Measurements from ENCODE around the gene ZNF318.
"Not testable (repeated sequence)": the region's sequence is repeated elsewhere in the genome, so short reads cannot be mapped to it uniquely, and the experiment has no call there.

ZNF318 gene

GRCh38 chr6:43347444-43347843, 22.0 kb downstream of the ZNF318 start:
- H3K27ac ChIP-seq (ENCODE audit: low read length) = no peak overlapping the region
- no peaks in the 10 kb centered on the region for H3K4me1 ChIP-seq (ENCODE audit: low read length)
- no peaks in the 10 kb centered on the region for H4K20me1 ChIP-seq (ENCODE audit: insufficient read depth, low read length)
- no peak overlapping the region for H2AFZ ChIP-seq (ENCODE audit: low read length)
- TF ChIP-seq EZH2phosphoT487 (IDR thresholded peaks at IDR 0.05; ENCODE audit: low read length) (no peak), EZH2 (optimal IDR thresholded peaks at IDR 0.05; ENCODE audit: low read depth, low read length) (no peak), CTCF (IDR thresholded peaks at IDR 0.05; ENCODE audit: low read length) (no peak)
- no peak overlapping the region for H3K4me2 ChIP-seq (ENCODE audit: low read depth, low read length)
- H3K9me3 ChIP-seq (replicated peaks; ENCODE audit: insufficient read depth, low read length) = no peaks in the 10 kb centered on the region
- no peak overlapping the region for H3K9ac ChIP-seq (ENCODE audit: low read length)
- H3F3A ChIP-seq (ENCODE audit: insufficient read depth, low read length) = no peaks in the 10 kb centered on the region
- H3K27me3 ChIP-seq (replicated peaks; ENCODE audit: insufficient read depth, low read length) = no peaks in the 10 kb centered on the region
- no peaks in the 10 kb centered on the region for H3K9me2 ChIP-seq (replicated peaks; ENCODE audit: insufficient read depth, low read length)
- H3K36me3 ChIP-seq (replicated peaks; ENCODE audit: insufficient read depth, low read length) = no peaks in the 10 kb centered on the region
- DNase-seq = no peak
- H3K4me3 ChIP-seq (ENCODE audit: low read length) = no peak overlapping the region
- no peaks in the 10 kb centered on the region for H3K79me2 ChIP-seq (ENCODE audit: low read length)

GRCh38 chr6:43347021-43347420, 22.4 kb downstream of the ZNF318 start:
- H3K27ac ChIP-seq (ENCODE audit: low read length) = no peak overlapping the region
- H3K9me3 ChIP-seq (replicated peaks; ENCODE audit: insufficient read depth, low read length) = no peaks in the 10 kb centered on the region
- H3K4me3 ChIP-seq (ENCODE audit: low read length) = no peak overlapping the region
- H3K27me3 ChIP-seq (replicated peaks; ENCODE audit: insufficient read depth, low read length) = no peaks in the 10 kb centered on the region
- H3K9ac ChIP-seq (ENCODE audit: low read length) = no peak overlapping the region
- no peaks in the 10 kb centered on the region for H4K20me1 ChIP-seq (ENCODE audit: insufficient read depth, low read length)
- H3K4me1 ChIP-seq (ENCODE audit: low read length) = no peaks in the 10 kb centered on the region
- TF ChIP-seq CTCF (IDR thresholded peaks at IDR 0.05; ENCODE audit: low read length) (no peak), EZH2phosphoT487 (IDR thresholded peaks at IDR 0.05; ENCODE audit: low read length) (no peak), EZH2 (optimal IDR thresholded peaks at IDR 0.05; ENCODE audit: low read depth, low read length) (no peak)
- H3K79me2 ChIP-seq (ENCODE audit: low read length) = no peaks in the 10 kb centered on the region
- no peak overlapping the region for H2AFZ ChIP-seq (ENCODE audit: low read length)
- no peak for DNase-seq
- no peak overlapping the region for H3K4me2 ChIP-seq (ENCODE audit: low read depth, low read length)
- H3F3A ChIP-seq (ENCODE audit: insufficient read depth, low read length) = no peaks in the 10 kb centered on the region
- no peaks in the 10 kb centered on the region for H3K36me3 ChIP-seq (replicated peaks; ENCODE audit: insufficient read depth, low read length)
- H3K9me2 ChIP-seq (replicated peaks; ENCODE audit: insufficient read depth, low read length) = no peaks in the 10 kb centered on the region

DNA sequence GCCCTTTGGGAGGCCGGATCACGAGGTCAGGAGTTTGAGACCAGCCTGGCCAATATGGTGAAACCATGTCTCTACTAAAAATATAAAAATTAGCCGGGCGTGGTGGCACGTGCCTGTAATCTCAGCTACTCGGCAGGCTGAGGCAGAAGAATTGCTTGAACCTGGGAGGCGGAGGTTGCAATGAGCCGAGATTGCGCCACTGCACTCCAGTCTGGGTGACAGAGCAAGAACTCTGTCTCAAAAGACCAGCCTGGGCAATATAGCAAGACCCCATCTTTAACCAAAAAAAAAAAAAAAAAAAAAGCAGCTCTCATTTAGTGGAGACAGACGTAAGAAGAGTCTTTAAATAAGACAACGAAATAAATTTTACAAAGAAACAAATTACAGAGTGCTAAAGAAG, 23.2 kb downstream of the ZNF318 start:
- not testable (repeated sequence) for H4K20me1 ChIP-seq (ENCODE audit: insufficient read depth, low read length); H2AFZ ChIP-seq (ENCODE audit: low read length); H3F3A ChIP-seq (ENCODE audit: insufficient read depth, low read length); H3K79me2 ChIP-seq (ENCODE audit: low read length); H3K9ac ChIP-seq (ENCODE audit: low read length); H3K4me3 ChIP-seq (ENCODE audit: low read length); H3K9me2 ChIP-seq (replicated peaks; ENCODE audit: insufficient read depth, low read length); H3K36me3 ChIP-seq (replicated peaks; ENCODE audit: insufficient read depth, low read length); DNase-seq; H3K27me3 ChIP-seq (replicated peaks; ENCODE audit: insufficient read depth, low read length); H3K4me1 ChIP-seq (ENCODE audit: low read length); H3K9me3 ChIP-seq (replicated peaks; ENCODE audit: insufficient read depth, low read length); H3K4me2 ChIP-seq (ENCODE audit: low read depth, low read length); H3K27ac ChIP-seq (ENCODE audit: low read length)

DNA sequence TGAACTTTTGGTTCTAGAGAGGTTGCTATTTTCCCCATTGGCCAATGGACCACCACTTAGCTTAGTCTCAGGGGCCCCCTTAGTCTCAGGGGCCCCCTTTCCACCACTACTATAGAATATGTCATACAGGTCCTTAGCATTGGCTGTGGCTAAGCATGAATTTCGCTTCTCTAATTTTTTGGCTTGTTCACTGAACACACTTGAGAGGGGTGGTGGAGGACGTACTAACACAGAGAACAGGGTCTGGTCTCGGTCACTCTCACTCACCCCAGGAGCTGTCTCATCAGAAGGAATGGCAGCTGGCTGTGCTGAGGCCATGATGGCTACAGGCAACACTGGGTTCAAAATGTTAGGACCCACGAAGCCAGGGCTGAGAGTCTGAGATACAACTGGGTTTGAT, 30.3 kb downstream of the ZNF318 start:
- no peak for DNase-seq
- H3K4me2 ChIP-seq (ENCODE audit: low read depth, low read length) = no peak overlapping the region
- no peaks in the 10 kb centered on the region for H3K36me3 ChIP-seq (replicated peaks; ENCODE audit: insufficient read depth, low read length)

More for the DNA sequence above, 30.3 kb downstream of the ZNF318 start:
- no peaks in the 10 kb centered on the region for H3K9me2 ChIP-seq (replicated peaks; ENCODE audit: insufficient read depth, low read length)
- no peaks in the 10 kb centered on the region for H4K20me1 ChIP-seq (ENCODE audit: insufficient read depth, low read length)
- no peaks in the 10 kb centered on the region for H3K27me3 ChIP-seq (replicated peaks; ENCODE audit: insufficient read depth, low read length)
- H3K4me1 ChIP-seq (ENCODE audit: low read length) = peaks cover 12% of the 10 kb centered on the region
- H2AFZ ChIP-seq (ENCODE audit: low read length) = no peak overlapping the region
- no peak overlapping the region for H3K4me3 ChIP-seq (ENCODE audit: low read length)
- no peak for TF ChIP-seq EZH2phosphoT487 (IDR thresholded peaks at IDR 0.05; ENCODE audit: low read length)
- TF ChIP-seq CTCF (IDR thresholded peaks at IDR 0.05; ENCODE audit: low read length) = no peak
- TF ChIP-seq EZH2 (optimal IDR thresholded peaks at IDR 0.05; ENCODE audit: low read depth, low read length) = no peak
- H3K27ac ChIP-seq (ENCODE audit: low read length) = no peak overlapping the region
- H3K9me3 ChIP-seq (replicated peaks; ENCODE audit: insufficient read depth, low read length) = no peaks in the 10 kb centered on the region
- H3F3A ChIP-seq (ENCODE audit: insufficient read depth, low read length) = no peaks in the 10 kb centered on the region; the same call in 1 of the 2 replicates
- H3K79me2 ChIP-seq (ENCODE audit: low read length) = no peaks in the 10 kb centered on the region
- H3K9ac ChIP-seq (ENCODE audit: low read length) = no peak overlapping the region

Measured in MM.1S (cell line).